H9 (cell line): ENCODE data around the gene UBTF. TPM values are rescaled to one million over a fixed set of nuclear protein-coding genes. Genes with fewer than 3 reads are reported as not detected.
A peak's percentile ranks its signal among the peaks of the same experiment; 100 is the strongest.

Source experiments
- DNase-seq: peaks from one replicate; pipeline ENCODE4 v3.0.0-alpha.2; 2017
- H2AFZ ChIP-seq: one replicate; pipeline ENCODE4 v1.6.1; 2013; ENCODE audit warnings: mild to moderate bottlenecking, low read length, control low read depth, moderate library complexity
- H2AK5ac ChIP-seq: 2 replicates; pipeline ENCODE4 v1.6.1; 2013; ENCODE audit warnings: low read length, control low read depth, mixed read lengths; ENCODE audit not compliant: insufficient read length
- H2BK120ac ChIP-seq: one replicate; pipeline ENCODE4 v1.6.1; 2013; ENCODE audit warnings: low read depth, mild to moderate bottlenecking, low read length, control low read depth, inconsistent platforms; ENCODE audit not compliant: poor library complexity, severe bottlenecking
- H2BK12ac ChIP-seq: 2 replicates; pipeline ENCODE4 v1.6.1; 2013; ENCODE audit warnings: low read length, control low read depth, mixed read lengths, low read depth; ENCODE audit not compliant: insufficient read length
- H2BK15ac ChIP-seq: 2 replicates; pipeline ENCODE4 v1.6.1; 2013; ENCODE audit warnings: low read depth, low read length, control low read depth
- H2BK20ac ChIP-seq: one replicate; pipeline ENCODE4 v1.6.1; 2013; ENCODE audit warnings: low read depth, mild to moderate bottlenecking, low read length, control low read depth, inconsistent platforms; ENCODE audit not compliant: poor library complexity, severe bottlenecking
- H2BK5ac ChIP-seq: 2 replicates; pipeline ENCODE4 v1.6.1; 2013; ENCODE audit warnings: low read length, control low read depth, mixed read lengths; ENCODE audit not compliant: insufficient read length
- H3K14ac ChIP-seq: 2 replicates; pipeline ENCODE4 v1.6.1; 2013; ENCODE audit warnings: low read length, control low read depth; ENCODE audit not compliant: insufficient read depth
- H3K18ac ChIP-seq: 2 replicates; pipeline ENCODE4 v1.6.1; 2013; ENCODE audit warnings: low read depth, mild to moderate bottlenecking, mixed read lengths, low read length, control low read depth; ENCODE audit not compliant: insufficient read length
- H3K23ac ChIP-seq: 2 replicates; pipeline ENCODE4 v1.6.1; 2013; ENCODE audit warnings: low read length, control low read depth, mixed read lengths, low read depth; ENCODE audit not compliant: insufficient read length
- H3K23me2 ChIP-seq: 2 replicates; pipeline ENCODE4 v1.6.1; 2013; ENCODE audit warnings: low read depth, mild to moderate bottlenecking, mixed read lengths, low read length, control low read depth; ENCODE audit not compliant: insufficient read length, poor library complexity, severe bottlenecking
- H3K27ac ChIP-seq: 2 replicates; pipeline ENCODE4 v1.5.1; 2013; ENCODE audit warnings: low read length, control low read depth, mixed read lengths, low read depth; ENCODE audit not compliant: insufficient read length
- H3K27me3 ChIP-seq: 2 replicates; pipeline ENCODE4 v1.6.1; 2013; ENCODE audit warnings: low read length, control low read depth, inconsistent platforms; ENCODE audit not compliant: insufficient read depth
- H3K4ac ChIP-seq: 2 replicates; pipeline ENCODE4 v1.6.1; 2013; ENCODE audit warnings: low read depth, mild to moderate bottlenecking, control low read depth, inconsistent platforms, low read length, moderate library complexity
- H3K4me1 ChIP-seq: 2 replicates; pipeline ENCODE4 v1.6.1; 2013; ENCODE audit warnings: low read length, control low read depth, inconsistent platforms; ENCODE audit not compliant: insufficient read depth
- H3K4me2 ChIP-seq: 2 replicates; pipeline ENCODE4 v1.6.1; 2013; ENCODE audit warnings: low read length, control low read depth, mixed read lengths; ENCODE audit not compliant: insufficient read length, insufficient read depth
- H3K56ac ChIP-seq: 2 replicates; pipeline ENCODE4 v1.6.1; 2013; ENCODE audit warnings: low read depth, mild to moderate bottlenecking, mixed read lengths, low read length, control low read depth; ENCODE audit not compliant: insufficient read length
- H3K79me1 ChIP-seq: 2 replicates; pipeline ENCODE4 v1.6.1; 2013; ENCODE audit warnings: low read depth, mild to moderate bottlenecking, moderate library complexity, low read length, control low read depth, inconsistent platforms; ENCODE audit not compliant: insufficient read depth, poor library complexity, severe bottlenecking
- H3K79me2 ChIP-seq: 2 replicates; pipeline ENCODE4 v1.6.1; 2013; ENCODE audit warnings: low read length, control low read depth, inconsistent platforms; ENCODE audit not compliant: insufficient read depth
- H3K9ac ChIP-seq: 2 replicates; pipeline ENCODE4 v1.6.1; 2013; ENCODE audit warnings: low read length, control low read depth, mixed read lengths; ENCODE audit not compliant: insufficient read length; ENCODE audit errors: extremely low read depth
- H3K9me3 ChIP-seq: one replicate; pipeline ENCODE4 v1.6.1; 2013; ENCODE audit warnings: low read depth, low read length, inconsistent platforms; ENCODE audit not compliant: control insufficient read depth
- H3T11ph ChIP-seq: one replicate; pipeline ENCODE4 v1.6.1; 2013; ENCODE audit warnings: mild to moderate bottlenecking, low read length, control low read depth, inconsistent platforms
- H4K20me1 ChIP-seq: one replicate; pipeline ENCODE4 v1.6.1; 2013; ENCODE audit not compliant: control insufficient read depth, insufficient read length, insufficient read depth
- H4K5ac ChIP-seq: 2 replicates; pipeline ENCODE4 v1.6.1; 2013; ENCODE audit warnings: low read depth, mild to moderate bottlenecking, mixed read lengths, low read length, control low read depth; ENCODE audit not compliant: insufficient read length
- H4K8ac ChIP-seq: replicated peaks from 2 replicates; pipeline ENCODE4 v1.6.1; 2013; ENCODE audit warnings: low read length, control low read depth, mixed read lengths, low read depth; ENCODE audit not compliant: insufficient read length
- H4K91ac ChIP-seq: 2 replicates; pipeline ENCODE4 v1.6.1; 2013; ENCODE audit warnings: low read depth, mild to moderate bottlenecking, moderate library complexity, mixed read lengths, low read length, control low read depth; ENCODE audit not compliant: insufficient read length
- H3K27ac Mint-ChIP-seq, 3 experiments: 2 replicates in 2 of 3; 3 replicates in 1 of 3; pipeline ENCODE4 v1.8.0; 2020 to 2021; ENCODE audit warnings: mixed read lengths in 3 of 3, mild to moderate bottlenecking in 1 of 3, moderate library complexity in 1 of 3
- H3K27me3 Mint-ChIP-seq: 2 replicates; pipeline ENCODE4 v1.8.0; 2021; ENCODE audit warnings: low read depth, mild to moderate bottlenecking, moderate library complexity, mixed read lengths
- H3K36me3 Mint-ChIP-seq, 3 experiments: 2 replicates in 2 of 3; 3 replicates in 1 of 3; pipeline ENCODE4 v1.8.0; 2020 to 2021; ENCODE audit warnings: low read depth in 3 of 3, mixed read lengths in 3 of 3; ENCODE audit not compliant: insufficient read depth in 1 of 3
- H3K4me1 Mint-ChIP-seq, 2 experiments: 2 replicates each; pipeline ENCODE4 v1.8.0; 2020; ENCODE audit warnings: mixed read lengths in 2 of 2
- H3K4me3 Mint-ChIP-seq, 2 experiments: 2 replicates in 1 of 2; 3 replicates in 1 of 2; pipeline ENCODE4 v1.8.0; 2020 to 2021; ENCODE audit warnings: mild to moderate bottlenecking in 2 of 2, mixed read lengths in 2 of 2, moderate library complexity in 1 of 2
- H3K9me3 Mint-ChIP-seq, 2 experiments: 2 replicates in 1 of 2; 3 replicates in 1 of 2; pipeline ENCODE4 v1.8.0; 2020; ENCODE audit warnings: mild to moderate bottlenecking in 2 of 2, mixed read lengths in 2 of 2, moderate library complexity in 1 of 2
- WGBS: extraction: QIAGEN DNeasy Blood & Tissue Kit; methylation state at CpG from one replicate; pipeline ENCODE4 v1.1.7; 2013; ENCODE audit warnings: missing lambda C conversion rate, low lambda C conversion rate, mixed read lengths; ENCODE audit not compliant: insufficient read length; ENCODE audit errors: extremely low coverage; 5-methylcytosine and 5-hydroxymethylcytosine counted together
- total RNA-seq: library from RNA; stranded (reverse); gene quantifications from 2 replicates; pipeline ENCODE4 v1.2.1, GENCODE V29; 2021
- TF ChIP-seq, protein P1 (sequence below): fragments of 200-600 bp; sonication (generic); conservative IDR thresholded peaks from 3 replicates; pipeline ENCODE4 v1.8.0; 2021; ENCODE audit warnings: antibody characterized with exemption, mild to moderate bottlenecking

Gene UBTF
- total RNA-seq, 1 experiment from 2014 or later, result 151 TPM

DNA sequence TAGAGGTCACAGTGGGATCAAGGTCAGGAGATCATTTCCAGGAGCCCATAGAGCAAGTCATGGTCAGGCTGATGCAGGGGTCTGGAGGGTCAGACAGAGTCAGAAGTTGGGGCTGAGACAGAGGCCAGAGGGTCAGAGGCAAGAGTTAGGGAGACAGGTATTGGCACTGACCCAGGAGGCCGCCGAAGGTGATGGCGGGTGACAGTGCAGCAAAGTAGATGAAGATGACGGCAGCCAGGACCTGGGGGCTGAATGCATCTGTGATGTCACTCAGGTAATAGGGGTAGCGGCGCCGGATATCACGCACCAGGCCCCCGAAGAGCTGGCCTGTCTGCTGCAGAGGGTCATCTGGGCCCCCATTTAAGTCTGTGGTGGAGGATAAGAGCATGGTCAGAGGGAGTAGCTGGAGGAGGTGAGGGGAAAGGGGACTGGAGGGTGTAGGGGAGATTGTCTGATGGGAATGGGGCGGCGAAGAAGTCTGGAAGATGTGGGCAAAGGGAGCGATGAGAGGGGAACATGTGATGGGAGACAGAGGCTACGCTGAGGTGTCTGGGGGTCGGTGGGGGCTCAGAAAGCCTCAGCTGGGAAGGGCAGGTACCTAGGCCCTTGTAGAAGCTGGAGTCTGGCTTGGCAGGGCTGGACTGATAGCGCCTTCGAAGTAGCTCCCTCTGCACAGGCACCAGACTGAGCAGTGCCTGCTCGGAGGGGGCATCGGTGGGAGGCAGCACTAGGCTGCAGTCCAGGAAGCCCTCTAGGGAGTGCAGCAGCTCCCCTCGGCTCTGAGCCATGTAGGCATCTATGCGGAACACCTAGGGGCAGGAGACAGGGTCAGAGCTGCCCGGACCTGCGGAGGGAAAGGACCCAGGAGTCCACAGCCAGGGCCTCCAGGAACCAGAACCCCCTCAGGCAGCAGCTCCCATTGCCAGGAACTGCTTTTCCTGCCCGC lies 38.6 kb upstream of the UBTF start:
- H3K4me3 Mint-ChIP-seq, result no peak overlapping the region
- Histone ChIP-seq H3K14ac (no peak overlapping the region; the same call in 1 of the 2 replicates), H2AK5ac (no peak overlapping the region), H4K91ac (no peak overlapping the region), H3T11ph (no peak overlapping the region), H3K9me3 (no peaks in the 10 kb centered on the region), H3K23ac (no peak overlapping the region), H3K79me1 (no peaks in the 10 kb centered on the region), H2AFZ (no peak overlapping the region), H2BK15ac (no peak overlapping the region), H3K4me1 (no peaks in the 10 kb centered on the region), H3K79me2 (no peaks in the 10 kb centered on the region), H2BK120ac (no peak overlapping the region), H2BK12ac (no peak overlapping the region), H3K27me3 (no peaks in the 10 kb centered on the region), H2BK20ac (no peak overlapping the region), H3K56ac (peak overlapping the region; percentile 25), H2BK5ac (no peak overlapping the region), H3K9ac (no peak overlapping the region), H3K18ac (no peak overlapping the region), H4K8ac (no peak overlapping the region), H3K23me2 (no peaks in the 10 kb centered on the region), H3K4me2 (no peak overlapping the region), H3K27ac (no peak overlapping the region), H3K4ac (no peak overlapping the region), H4K20me1 (no peaks in the 10 kb centered on the region), H4K5ac (no peak overlapping the region)
- H3K9me3 Mint-ChIP-seq, result no peaks in the 10 kb centered on the region
- peaks cover 0 to 9% of the 10 kb centered on the region in 2 experiments; a peak in 2 of 4 replicates for H3K4me1 Mint-ChIP-seq
- TF ChIP-seq, protein P1, sequence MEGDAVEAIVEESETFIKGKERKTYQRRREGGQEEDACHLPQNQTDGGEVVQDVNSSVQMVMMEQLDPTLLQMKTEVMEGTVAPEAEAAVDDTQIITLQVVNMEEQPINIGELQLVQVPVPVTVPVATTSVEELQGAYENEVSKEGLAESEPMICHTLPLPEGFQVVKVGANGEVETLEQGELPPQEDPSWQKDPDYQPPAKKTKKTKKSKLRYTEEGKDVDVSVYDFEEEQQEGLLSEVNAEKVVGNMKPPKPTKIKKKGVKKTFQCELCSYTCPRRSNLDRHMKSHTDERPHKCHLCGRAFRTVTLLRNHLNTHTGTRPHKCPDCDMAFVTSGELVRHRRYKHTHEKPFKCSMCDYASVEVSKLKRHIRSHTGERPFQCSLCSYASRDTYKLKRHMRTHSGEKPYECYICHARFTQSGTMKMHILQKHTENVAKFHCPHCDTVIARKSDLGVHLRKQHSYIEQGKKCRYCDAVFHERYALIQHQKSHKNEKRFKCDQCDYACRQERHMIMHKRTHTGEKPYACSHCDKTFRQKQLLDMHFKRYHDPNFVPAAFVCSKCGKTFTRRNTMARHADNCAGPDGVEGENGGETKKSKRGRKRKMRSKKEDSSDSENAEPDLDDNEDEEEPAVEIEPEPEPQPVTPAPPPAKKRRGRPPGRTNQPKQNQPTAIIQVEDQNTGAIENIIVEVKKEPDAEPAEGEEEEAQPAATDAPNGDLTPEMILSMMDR, result no peak
- DNase-seq, result no peak
- no peaks in the 10 kb centered on the region for H3K36me3 Mint-ChIP-seq
- H3K27me3 Mint-ChIP-seq, result peaks cover 10% of the 10 kb centered on the region
- H3K27ac Mint-ChIP-seq, result peak overlapping the region in 1 of 3 experiments; percentile 65; a peak in 2 of 7 replicates
- no CpG with 5 or more reads among the region's 23 CpGs for WGBS
